Measurements from ENCODE around the gene NCEH1. TPM values are rescaled to one million over a fixed set of nuclear protein-coding genes. Genes with fewer than 3 reads are reported as not detected.
"Not testable (repeated sequence)": the region's sequence is repeated elsewhere in the genome, so short reads cannot be mapped to it uniquely, and the experiment has no call there.

Gene NCEH1
- total RNA-seq, 1 experiment from 2014 or later: 11.5 TPM

- H3K9me2 ChIP-seq (ENCODE audit: insufficient read depth): no peaks in the 10 kb centered on the region
- H3K27me3 ChIP-seq (ENCODE audit: insufficient read depth, low read length): no peaks in the 10 kb centered on the region
- ChIA-PET CTCF (interaction anchor here (1.0 kb wide), 1 partner anchor 31 kb away, joined by 4 read pairs; no protein-coding TSS in a partner anchor), POLR2A (no interaction called here), RAD21 (ENCODE audit: low non-redundant PET in 1 of 2, low total read pairs in 2 of 2, uncharacterized antibody in 2 of 2, unreplicated experiment in 2 of 2) (no interaction called here)
- H2AFZ ChIP-seq (ENCODE audit: low read depth, low read length, poor library complexity, severe bottlenecking): no peak overlapping the region
- no TSS peak for BruUV-seq (replicated peaks)
- no peak for TF ChIP-seq POLR2AphosphoS5 (IDR thresholded peaks at IDR 0.05; ENCODE audit: low read depth, low read length)
- H3K9ac ChIP-seq (ENCODE audit: low read length): no peak overlapping the region
- H3K4me1 ChIP-seq (ENCODE audit: control insufficient read depth in 1 of 2, insufficient read depth in 2 of 2, low read length in 2 of 2): peaks cover 0 to 8% of the 10 kb centered on the region in 2 experiments; a peak in 1 of 4 replicates
- ATAC-seq: no peak
- DNase-seq (ENCODE audit: low read depth, low spot score): no peak
- H3K4me2 ChIP-seq (ENCODE audit: low read length): no peak overlapping the region
- intact Hi-C loops (cut with micrococcal nuclease): no loop called here
- H3K27ac ChIP-seq (ENCODE audit: low read depth, low read length): no peak overlapping the region
- no peaks in the 10 kb centered on the region for H4K20me1 ChIP-seq (ENCODE audit: insufficient read depth)
- H3K36me3 ChIP-seq (ENCODE audit: control insufficient read depth in 1 of 2, insufficient read depth in 2 of 2, low read length in 2 of 2): no peaks in the 10 kb centered on the region
- no peaks in the 10 kb centered on the region for H3K9me3 ChIP-seq (ENCODE audit: control insufficient read depth in 1 of 2, insufficient read depth in 1 of 2, low read depth in 1 of 2, low read length in 2 of 2)
- no peak overlapping the region for H3K4me3 ChIP-seq (replicated peaks in 1 of 2; ENCODE audit: low read depth in 1 of 2, low read length in 2 of 2)
- H3K79me2 ChIP-seq (ENCODE audit: insufficient read depth, low read length): peaks cover 63% of the 10 kb centered on the region
Measured at GRCh38 chr3:172704001-172704400, 6.9 kb downstream of the NCEH1 start.

- H3K4me1 ChIP-seq (ENCODE audit: control insufficient read depth in 1 of 2, insufficient read depth in 2 of 2, low read length in 2 of 2): not testable (repeated sequence)
Measured at GRCh38 chr3:172702731-172703130, 8.1 kb downstream of the NCEH1 start.

GRCh38 chr3:172702256-172702655 is 8.6 kb downstream of the NCEH1 start:
- Histone ChIP-seq H3K27ac (ENCODE audit: low read depth, low read length) (no peak overlapping the region), H3K9me3 (ENCODE audit: control insufficient read depth in 1 of 2, insufficient read depth in 1 of 2, low read depth in 1 of 2, low read length in 2 of 2) (no peaks in the 10 kb centered on the region), H3K36me3 (ENCODE audit: control insufficient read depth in 1 of 2, insufficient read depth in 2 of 2, low read length in 2 of 2) (no peaks in the 10 kb centered on the region), H3K9me2 (ENCODE audit: insufficient read depth) (no peaks in the 10 kb centered on the region), H4K20me1 (ENCODE audit: insufficient read depth) (no peaks in the 10 kb centered on the region), H3K4me1 (ENCODE audit: control insufficient read depth in 1 of 2, insufficient read depth in 2 of 2, low read length in 2 of 2) (0 out of 4 replicates have a peak, but pooled peaks cover 0 to 4% of the 10 kb centered on the region in 2 experiments), H2AFZ (ENCODE audit: low read depth, low read length, poor library complexity, severe bottlenecking) (no peak overlapping the region), H3K79me2 (ENCODE audit: insufficient read depth, low read length) (peaks cover 68% of the 10 kb centered on the region), H3K4me2 (ENCODE audit: low read length) (no peak overlapping the region), H3K9ac (ENCODE audit: low read length) (no peak overlapping the region), H3K4me3 (replicated peaks in 1 of 2; ENCODE audit: low read depth in 1 of 2, low read length in 2 of 2) (no peak overlapping the region), H3K27me3 (ENCODE audit: insufficient read depth, low read length) (no peaks in the 10 kb centered on the region)
- intact Hi-C loops (cut with micrococcal nuclease): no loop called here
- POLR2A ChIA-PET: no interaction called here
- no peak for ATAC-seq
- no peak for DNase-seq (ENCODE audit: low read depth, low spot score)
- BruUV-seq (replicated peaks): no TSS peak
- CTCF ChIA-PET: no interaction called here
- RAD21 ChIA-PET (ENCODE audit: low non-redundant PET in 1 of 2, low total read pairs in 2 of 2, uncharacterized antibody in 2 of 2, unreplicated experiment in 2 of 2): no interaction called here
- TF ChIP-seq EZH2 (IDR thresholded peaks at IDR 0.05) (no peak), EZH2phosphoT487 (IDR thresholded peaks at IDR 0.05; ENCODE audit: borderline replicate concordance) (no peak), SIN3A (IDR thresholded peaks at IDR 0.05; ENCODE audit: low read depth) (no peak), JUND (IDR thresholded peaks at IDR 0.05) (no peak), TCF7L2 (IDR thresholded peaks at IDR 0.05; ENCODE audit: borderline replicate concordance, extremely low read depth, insufficient read depth, insufficient read length) (no peak), ZFX (IDR thresholded peaks at IDR 0.05) (no peak), CEBPB (IDR thresholded peaks at IDR 0.05; ENCODE audit: low read depth) (no peak), ELF1 (IDR thresholded peaks at IDR 0.05; ENCODE audit: borderline replicate concordance, low read depth) (no peak), ATF3 (IDR thresholded peaks at IDR 0.05) (no peak), ZNF274 (IDR thresholded peaks at IDR 0.05; ENCODE audit: low read depth, low read length) (no peak), ZBTB33 (IDR thresholded peaks at IDR 0.05; ENCODE audit: extremely low read depth, insufficient replicate concordance, low read length) (no peak), YY1 (IDR thresholded peaks at IDR 0.05; ENCODE audit: extremely low read depth, insufficient replicate concordance, low read depth, low read length) (no peak)

More at GRCh38 chr3:172702731-172703130, 8.1 kb downstream of the NCEH1 start:
- H3K9ac ChIP-seq (ENCODE audit: low read length); DNase-seq (ENCODE audit: low read depth, low spot score); H4K20me1 ChIP-seq (ENCODE audit: insufficient read depth); ATAC-seq; POLR2A ChIA-PET; CTCF ChIA-PET; H3K9me3 ChIP-seq (ENCODE audit: control insufficient read depth in 1 of 2, insufficient read depth in 1 of 2, low read depth in 1 of 2, low read length in 2 of 2); H3K4me3 ChIP-seq (replicated peaks in 1 of 2; ENCODE audit: low read depth in 1 of 2, low read length in 2 of 2); BruUV-seq (replicated peaks); H3K9me2 ChIP-seq (ENCODE audit: insufficient read depth); intact Hi-C loops (cut with micrococcal nuclease); H3K36me3 ChIP-seq (ENCODE audit: control insufficient read depth in 1 of 2, insufficient read depth in 2 of 2, low read length in 2 of 2); H3K27me3 ChIP-seq (ENCODE audit: insufficient read depth, low read length); H3K27ac ChIP-seq (ENCODE audit: low read depth, low read length); RAD21 ChIA-PET (ENCODE audit: low non-redundant PET in 1 of 2, low total read pairs in 2 of 2, uncharacterized antibody in 2 of 2, unreplicated experiment in 2 of 2); H3K4me2 ChIP-seq (ENCODE audit: low read length); H2AFZ ChIP-seq (ENCODE audit: low read depth, low read length, poor library complexity, severe bottlenecking): not testable (repeated sequence)
- H3K79me2 ChIP-seq (ENCODE audit: insufficient read depth, low read length): peaks cover 64% of the 10 kb centered on the region

All from HCT116 (cell line).